Muscle of back (tissue), 11 donors: ENCODE measurements around the gene ARHGAP40. TPM values are rescaled to one million over a fixed set of nuclear protein-coding genes. Genes with fewer than 3 reads are reported as not detected.

ENCODE experiments used
- DNase-seq, 3 donors: peaks; one replicate each; pipeline versions ENCODE4 v3.0.0 to v3.0.0-alpha.2; 2013
- polyA plus RNA-seq, 10 donors: library from polyadenylated mRNA; unstranded; fragments of 120-200 nt; gene quantifications; one replicate each; pipeline ENCODE4 v1.2.1, GENCODE V29; 2013; ENCODE audit not compliant: insufficient read length in 10 of 10

The ARHGAP40 gene
- polyA plus RNA-seq, 10 donors: 0.12 to 0.57 TPM; not detected in 8

- DNase-seq: peak; percentile 29 to 38 (median 34)
Observed at GRCh38 chr20:38649275-38649891, 47.8 kb downstream of the ARHGAP40 start.

- no peak for DNase-seq
Observed at GRCh38 chr20:38650010-38650409, 48.4 kb downstream of the ARHGAP40 start.

GRCh38 chr20:38651154-38651553 is 49.5 kb downstream of the ARHGAP40 start:
- DNase-seq: no peak

GRCh38 chr20:38651562-38651961 is 50.0 kb downstream of the ARHGAP40 start:
- no peak for DNase-seq

- no peak for DNase-seq
Observed at GRCh38 chr20:38652995-38653394, 51.4 kb downstream of the ARHGAP40 start.

- DNase-seq: no peak
Observed at GRCh38 chr20:38657390-38657789, 55.8 kb downstream of the ARHGAP40 start.

- peak in 1 of 3 donors; percentile 23 for DNase-seq
Observed at GRCh38 chr20:38658879-38659596, 57.4 kb downstream of the ARHGAP40 start.

GRCh38 chr20:38659597-38659880 is 57.9 kb downstream of the ARHGAP40 start:
- DNase-seq: no peak

- DNase-seq: no peak
Observed at GRCh38 chr20:38660429-38660828, 58.8 kb downstream of the ARHGAP40 start.

GRCh38 chr20:38663660-38664059 is 62.1 kb downstream of the ARHGAP40 start:
- no peak for DNase-seq

- DNase-seq: no peak
Observed at GRCh38 chr20:38664284-38664683, 62.7 kb downstream of the ARHGAP40 start.

GRCh38 chr20:38665094-38665493 is 63.5 kb downstream of the ARHGAP40 start:
- no peak for DNase-seq

GRCh38 chr20:38665506-38666285 is 64.1 kb downstream of the ARHGAP40 start:
- no peak for DNase-seq

GRCh38 chr20:38667417-38667956 is 65.9 kb downstream of the ARHGAP40 start:
- no peak for DNase-seq

GRCh38 chr20:38669688-38670087 is 68.1 kb downstream of the ARHGAP40 start:
- no peak for DNase-seq

GRCh38 chr20:38670786-38671185 is 69.2 kb downstream of the ARHGAP40 start:
- no peak for DNase-seq

GRCh38 chr20:38671186-38671585 is 69.6 kb downstream of the ARHGAP40 start:
- no peak for DNase-seq

GRCh38 chr20:38671701-38672292 is 70.2 kb downstream of the ARHGAP40 start:
- DNase-seq: no peak

- no peak for DNase-seq
Observed at GRCh38 chr20:38672504-38672903, 70.9 kb downstream of the ARHGAP40 start.

GRCh38 chr20:38673261-38673660 is 71.7 kb downstream of the ARHGAP40 start:
- DNase-seq: no peak

GRCh38 chr20:38673725-38674091 is 72.1 kb downstream of the ARHGAP40 start:
- DNase-seq: no peak

- DNase-seq: peak; percentile 31 to 76 (median 57)
Observed at GRCh38 chr20:38674092-38674764, 72.6 kb downstream of the ARHGAP40 start.
